ENCODE measurements around the gene STPG4.

DNA sequence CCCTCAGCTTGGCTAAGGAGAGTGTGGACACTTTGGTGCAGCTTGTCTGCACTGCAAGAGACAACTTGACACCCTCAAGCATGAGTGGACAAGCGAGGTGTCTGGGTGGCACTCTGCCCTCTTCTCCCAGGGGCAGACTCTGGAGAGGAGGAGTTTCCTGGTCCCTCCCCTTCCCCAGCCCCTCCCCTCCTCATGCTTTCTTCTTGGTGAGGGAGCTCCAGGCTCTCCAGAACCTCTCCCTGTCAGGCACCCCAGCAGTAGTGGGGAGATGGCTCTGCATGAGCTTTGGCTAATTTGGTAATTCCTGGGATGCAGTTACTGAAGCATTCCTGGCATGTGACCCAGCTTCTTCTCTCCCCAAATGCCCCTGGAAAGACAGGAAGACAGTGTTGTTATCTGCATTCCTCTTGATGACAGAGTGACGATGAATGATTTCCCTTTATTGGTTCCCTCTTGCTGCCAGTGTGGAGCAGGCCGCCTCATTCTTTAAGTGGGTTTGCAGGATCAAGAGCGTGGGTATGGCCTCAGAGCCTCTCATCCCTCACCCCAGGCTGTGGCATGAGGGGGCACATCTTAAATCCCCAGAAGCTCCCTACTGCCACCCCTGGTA is 89.2 kb downstream of the STPG4 start:
- TF ChIP-seq, protein P1, sequence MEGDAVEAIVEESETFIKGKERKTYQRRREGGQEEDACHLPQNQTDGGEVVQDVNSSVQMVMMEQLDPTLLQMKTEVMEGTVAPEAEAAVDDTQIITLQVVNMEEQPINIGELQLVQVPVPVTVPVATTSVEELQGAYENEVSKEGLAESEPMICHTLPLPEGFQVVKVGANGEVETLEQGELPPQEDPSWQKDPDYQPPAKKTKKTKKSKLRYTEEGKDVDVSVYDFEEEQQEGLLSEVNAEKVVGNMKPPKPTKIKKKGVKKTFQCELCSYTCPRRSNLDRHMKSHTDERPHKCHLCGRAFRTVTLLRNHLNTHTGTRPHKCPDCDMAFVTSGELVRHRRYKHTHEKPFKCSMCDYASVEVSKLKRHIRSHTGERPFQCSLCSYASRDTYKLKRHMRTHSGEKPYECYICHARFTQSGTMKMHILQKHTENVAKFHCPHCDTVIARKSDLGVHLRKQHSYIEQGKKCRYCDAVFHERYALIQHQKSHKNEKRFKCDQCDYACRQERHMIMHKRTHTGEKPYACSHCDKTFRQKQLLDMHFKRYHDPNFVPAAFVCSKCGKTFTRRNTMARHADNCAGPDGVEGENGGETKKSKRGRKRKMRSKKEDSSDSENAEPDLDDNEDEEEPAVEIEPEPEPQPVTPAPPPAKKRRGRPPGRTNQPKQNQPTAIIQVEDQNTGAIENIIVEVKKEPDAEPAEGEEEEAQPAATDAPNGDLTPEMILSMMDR (IDR thresholded peaks at IDR 0.05; ENCODE audit: low read length): no peak
- TF ChIP-seq EZH2 (optimal IDR thresholded peaks at IDR 0.05; ENCODE audit: low read depth, low read length) (no peak), EZH2phosphoT487 (IDR thresholded peaks at IDR 0.05; ENCODE audit: low read length) (no peak)

All from MM.1S (cell line).